ENCODE results near the gene ANKRD11.

Gene ANKRD11

DNA sequence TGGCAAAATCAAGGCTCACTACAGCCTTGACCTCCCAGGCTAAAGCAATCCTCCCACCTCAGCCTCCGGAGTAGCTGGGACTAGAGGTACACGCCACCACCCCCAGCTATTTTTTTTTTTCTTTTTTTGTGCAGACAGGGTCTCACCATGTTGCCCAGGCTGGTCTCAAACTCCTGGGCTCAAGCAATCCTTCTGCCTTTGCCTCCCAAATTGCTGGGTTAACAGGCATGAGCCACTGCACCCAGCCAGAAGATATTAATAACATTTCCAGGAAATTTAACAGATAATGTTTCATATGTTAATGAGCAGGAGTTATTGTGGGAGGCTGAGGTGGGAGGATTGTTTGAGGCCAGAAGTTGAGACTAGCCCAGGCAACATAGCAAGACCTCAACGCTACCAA is 9.4 kb upstream of the ANKRD11 start:
- H3K4me1 ChIP-seq (ENCODE audit: control insufficient read depth, low read length): peaks cover under 1% of the 10 kb centered on the region
- no peaks in the 10 kb centered on the region for H4K20me1 ChIP-seq (ENCODE audit: control insufficient read depth, insufficient read depth, low read depth, low read length)
- H3K36me3 ChIP-seq (ENCODE audit: control insufficient read depth, low read length): peaks cover 3% of the 10 kb centered on the region; the same call in 1 of the 2 replicates
- H3K27me3 ChIP-seq (ENCODE audit: control insufficient read depth, low read length): no peaks in the 10 kb centered on the region
- H3K4me2 ChIP-seq (ENCODE audit: low read length): no peak overlapping the region
- peaks cover 3% of the 10 kb centered on the region; the same call in 1 of the 2 replicates for H3K79me2 ChIP-seq (ENCODE audit: control insufficient read depth, low read length)
- H3F3A ChIP-seq (ENCODE audit: control insufficient read depth, insufficient read depth): 0 out of 2 replicates have a peak, but pooled peaks cover 3% of the 10 kb centered on the region
- no peak overlapping the region for H3K4me3 ChIP-seq (ENCODE audit: low read length)
- TF ChIP-seq CTCF (IDR thresholded peaks at IDR 0.05; ENCODE audit: low read depth, low read length, poor library complexity, severe bottlenecking) (no peak), EZH2phosphoT487 (IDR thresholded peaks at IDR 0.05; ENCODE audit: borderline replicate concordance, low read length) (no peak)
- H3K9me2 ChIP-seq (replicated peaks; ENCODE audit: control insufficient read depth, low read length): no peaks in the 10 kb centered on the region
- no peaks in the 10 kb centered on the region for H3K9me3 ChIP-seq (ENCODE audit: control insufficient read depth, insufficient read depth, low read length)
- H3K27ac ChIP-seq (ENCODE audit: low read depth, low read length): no peak overlapping the region

DNA sequence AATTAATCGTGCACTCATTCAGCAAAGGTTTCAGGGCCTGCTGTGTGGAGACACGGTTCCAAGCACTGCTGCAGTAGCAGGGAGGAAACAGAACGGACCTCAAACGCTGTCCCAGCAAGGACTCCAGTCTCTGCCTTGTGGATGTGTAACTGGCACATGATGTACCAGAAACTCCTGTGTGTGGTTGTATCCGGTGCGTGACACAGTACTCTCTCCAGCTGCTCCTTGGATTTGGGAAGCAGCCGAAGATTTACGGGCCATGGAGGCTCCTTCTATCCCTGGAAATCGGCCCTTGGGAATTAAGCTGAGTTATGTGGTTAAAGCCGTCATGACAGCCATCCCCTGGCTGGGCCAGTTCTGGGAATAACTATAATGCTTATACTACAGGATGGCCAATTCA is 8.5 kb upstream of the ANKRD11 start:
- no peak for TF ChIP-seq CTCF (IDR thresholded peaks at IDR 0.05; ENCODE audit: low read depth, low read length, poor library complexity, severe bottlenecking)
- TF ChIP-seq EZH2phosphoT487 (IDR thresholded peaks at IDR 0.05; ENCODE audit: borderline replicate concordance, low read length): no peak
- no peaks in the 10 kb centered on the region for H3K9me2 ChIP-seq (replicated peaks; ENCODE audit: control insufficient read depth, low read length)
- no peaks in the 10 kb centered on the region for H3K9me3 ChIP-seq (ENCODE audit: control insufficient read depth, insufficient read depth, low read length)
- no peak overlapping the region for H3K27ac ChIP-seq (ENCODE audit: low read depth, low read length)
- H3K4me1 ChIP-seq (ENCODE audit: control insufficient read depth, low read length): no peaks in the 10 kb centered on the region
- H4K20me1 ChIP-seq (ENCODE audit: control insufficient read depth, insufficient read depth, low read depth, low read length): no peaks in the 10 kb centered on the region
- H3K79me2 ChIP-seq (ENCODE audit: control insufficient read depth, low read length): peaks cover 5% of the 10 kb centered on the region; the same call in 1 of the 2 replicates
- H3K36me3 ChIP-seq (ENCODE audit: control insufficient read depth, low read length): peaks cover 3% of the 10 kb centered on the region; the same call in 1 of the 2 replicates
- no peak overlapping the region for H3K4me3 ChIP-seq (ENCODE audit: low read length)
- no peaks in the 10 kb centered on the region for H3K27me3 ChIP-seq (ENCODE audit: control insufficient read depth, low read length)
- H3F3A ChIP-seq (ENCODE audit: control insufficient read depth, insufficient read depth): 0 out of 2 replicates have a peak, but pooled peaks cover 3% of the 10 kb centered on the region
- no peak overlapping the region for H3K4me2 ChIP-seq (ENCODE audit: low read length)

- peaks cover 3% of the 10 kb centered on the region for H3K36me3 ChIP-seq (ENCODE audit: control insufficient read depth, low read length)
- no peak overlapping the region for H3K27ac ChIP-seq (ENCODE audit: low read depth, low read length)
- H3K79me2 ChIP-seq (ENCODE audit: control insufficient read depth, low read length): peaks cover 23% of the 10 kb centered on the region
- H3F3A ChIP-seq (ENCODE audit: control insufficient read depth, insufficient read depth): 0 out of 2 replicates have a peak, but pooled peaks cover 2% of the 10 kb centered on the region
- no peak overlapping the region for H3K4me3 ChIP-seq (ENCODE audit: low read length)
- H3K9me3 ChIP-seq (ENCODE audit: control insufficient read depth, insufficient read depth, low read length): no peaks in the 10 kb centered on the region
- no peak overlapping the region for H3K4me2 ChIP-seq (ENCODE audit: low read length)
- H3K27me3 ChIP-seq (ENCODE audit: control insufficient read depth, low read length): no peaks in the 10 kb centered on the region
- H3K4me1 ChIP-seq (ENCODE audit: control insufficient read depth, low read length): peaks cover 12% of the 10 kb centered on the region
- no peaks in the 10 kb centered on the region for H3K9me2 ChIP-seq (replicated peaks; ENCODE audit: control insufficient read depth, low read length)
- peaks cover 5% of the 10 kb centered on the region; the same call in 1 of the 2 replicates for H4K20me1 ChIP-seq (ENCODE audit: control insufficient read depth, insufficient read depth, low read depth, low read length)
- TF ChIP-seq EZH2phosphoT487 (IDR thresholded peaks at IDR 0.05; ENCODE audit: borderline replicate concordance, low read length) (no peak), CTCF (IDR thresholded peaks at IDR 0.05; ENCODE audit: low read depth, low read length, poor library complexity, severe bottlenecking) (no peak)
Measured at GRCh38 chr16:89495121-89495520, 4.8 kb upstream of the ANKRD11 start.

All from DOHH2 (cell line).